T-helper 9 cell (primary cell): ENCODE measurements around the gene PTPRD.
"Not testable (repeated sequence)": the region's sequence is repeated elsewhere in the genome, so short reads cannot be mapped to it uniquely, and the experiment has no call there.

Experiments
- DNase-seq: peaks from one replicate; pipeline ENCODE4 v3.0.0-alpha.2; 2020

PTPRD gene

DNA sequence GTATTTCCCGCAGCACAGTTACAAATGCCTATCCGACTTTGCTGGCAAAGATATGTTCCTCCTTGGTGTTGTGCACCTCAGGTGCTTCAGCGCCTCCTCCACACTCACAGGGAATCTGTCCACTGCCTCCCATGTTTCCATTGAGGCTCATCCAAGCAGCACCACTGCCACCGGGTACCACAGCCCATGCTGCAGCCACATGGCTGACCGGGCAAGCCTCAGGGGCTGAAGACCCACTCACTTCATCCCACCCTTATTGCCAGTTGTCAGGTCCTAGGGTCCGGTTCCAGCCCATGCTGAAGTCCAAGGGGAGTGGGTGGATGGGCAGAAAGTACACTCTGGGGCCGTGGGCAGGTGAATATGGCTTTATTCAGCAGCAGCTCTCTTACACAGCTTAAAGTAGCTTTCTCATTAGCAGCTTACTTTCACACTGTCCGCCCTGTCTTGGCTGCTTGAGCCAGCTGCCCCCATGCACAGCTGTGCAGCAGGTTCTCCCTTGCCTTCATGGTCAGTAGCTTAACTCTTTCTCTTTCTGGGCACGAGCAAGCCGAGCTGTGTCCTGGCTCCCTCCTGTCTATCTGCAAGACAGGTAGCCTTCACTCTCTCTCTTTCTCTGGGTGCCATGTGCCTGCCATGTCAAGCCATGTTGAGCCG is 1052.3 kb downstream of the PTPRD start:
- no peak for DNase-seq

GRCh38 chr9:9558907-9559306 is 1053.9 kb downstream of the PTPRD start:
- DNase-seq: no peak

- DNase-seq: no peak
Measured at GRCh38 chr9:9557804-9558334, 1054.9 kb downstream of the PTPRD start.

DNA sequence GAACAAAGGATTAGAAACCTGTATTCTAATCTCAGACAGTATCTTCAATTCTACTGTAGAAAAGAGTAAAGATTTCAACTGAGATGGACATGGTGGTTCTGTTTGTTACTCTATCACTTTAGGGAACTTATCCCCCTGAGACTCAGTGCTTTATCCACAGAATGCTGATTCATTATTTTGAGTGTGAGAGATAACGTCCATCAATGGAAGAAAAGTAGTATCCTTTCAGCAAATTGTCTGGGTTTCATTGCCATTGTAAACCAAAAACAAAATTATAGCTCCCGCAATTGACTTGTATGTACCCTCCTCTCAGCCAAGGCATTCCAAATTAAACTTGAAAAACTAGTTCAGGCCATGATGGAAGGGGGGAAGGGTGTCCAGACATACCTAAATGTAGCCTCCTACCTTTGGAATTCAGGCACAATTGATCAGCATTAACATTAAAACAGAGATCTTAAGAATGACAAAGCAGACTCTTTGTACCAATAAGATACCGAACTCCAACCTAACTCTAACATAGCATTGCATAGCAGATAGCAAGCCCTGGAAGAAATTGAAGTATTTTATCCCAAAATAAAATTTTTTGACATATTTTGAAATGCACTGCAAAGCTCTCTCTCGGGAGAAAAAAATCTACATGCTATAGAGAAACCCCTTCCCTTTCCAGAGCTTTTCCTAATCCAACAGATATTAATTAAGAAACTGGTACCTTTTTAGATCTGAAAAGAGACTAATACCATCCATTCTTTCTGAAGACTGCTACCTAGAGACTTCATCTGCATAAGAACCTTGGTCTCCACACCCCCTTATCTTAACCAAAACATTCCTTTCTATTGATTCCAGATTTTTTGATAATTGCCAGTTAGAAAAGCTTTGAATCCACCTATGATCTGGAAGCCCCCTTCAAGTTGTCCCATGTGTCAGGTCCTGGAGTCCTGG is 1055.7 kb downstream of the PTPRD start:
- no peak for DNase-seq

- no peak for DNase-seq
Measured at GRCh38 chr9:9552665-9553064, 1060.1 kb downstream of the PTPRD start.

GRCh38 chr9:9538766-9539165 is 1074.0 kb downstream of the PTPRD start:
- DNase-seq: no peak

DNA sequence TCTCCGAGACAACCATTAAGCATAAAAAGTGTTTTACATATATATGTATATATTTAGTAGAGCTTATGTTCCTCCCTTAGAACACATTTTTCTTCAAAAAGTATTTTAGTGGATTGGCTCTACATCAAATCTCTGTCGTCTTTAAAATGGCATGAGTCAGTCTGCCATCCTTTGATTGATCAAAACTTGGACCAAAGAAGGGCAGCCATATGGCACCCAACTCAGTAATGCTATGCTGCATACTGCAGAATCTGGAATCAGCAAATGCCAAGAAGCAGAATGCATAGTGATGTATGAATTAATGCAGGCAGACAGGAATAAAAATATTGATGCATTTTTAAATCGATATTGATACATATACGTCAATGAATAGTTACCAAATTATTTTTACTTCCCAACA is 1074.4 kb downstream of the PTPRD start:
- DNase-seq: no peak

GRCh38 chr9:9536523-9536922 is 1076.3 kb downstream of the PTPRD start:
- no peak for DNase-seq

- no peak for DNase-seq
Measured at GRCh38 chr9:9523476-9524139, 1089.2 kb downstream of the PTPRD start.

GRCh38 chr9:9522406-9522805 is 1090.4 kb downstream of the PTPRD start:
- no peak for DNase-seq

DNA sequence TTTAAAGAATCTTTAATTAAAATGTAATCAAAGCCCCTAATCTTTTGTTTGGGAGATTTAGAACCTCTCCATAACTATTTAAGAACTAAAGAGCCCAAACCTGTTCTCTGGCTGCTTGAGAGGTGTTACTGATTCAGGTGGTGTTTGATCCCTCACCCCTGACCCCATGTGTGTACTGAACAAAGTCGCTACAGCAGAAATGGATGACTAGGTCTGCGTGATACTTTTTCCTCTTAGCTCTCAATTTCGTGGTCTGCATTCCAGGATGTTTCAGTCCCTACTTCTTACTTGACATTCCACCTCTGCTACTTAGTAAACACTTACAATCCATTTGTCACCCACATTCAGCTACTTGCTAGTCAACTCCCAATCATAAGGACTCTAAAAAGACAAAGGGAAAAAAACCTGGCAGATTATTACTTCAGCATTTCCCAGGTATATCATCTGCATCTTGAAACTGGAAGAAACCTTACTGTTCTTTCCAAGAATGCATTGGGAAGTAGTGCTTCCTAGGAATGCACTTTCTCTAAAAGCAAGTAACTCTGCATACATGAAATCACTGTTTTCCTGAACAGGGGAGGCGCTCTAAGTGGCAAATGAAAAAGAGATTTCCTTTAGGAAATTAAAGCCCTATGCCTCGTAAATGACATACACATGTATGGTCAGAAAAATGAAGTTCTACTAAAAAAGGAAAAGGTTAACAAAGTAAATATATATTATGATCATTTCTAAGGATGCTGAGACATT is 1091.6 kb downstream of the PTPRD start:
- DNase-seq: no peak

DNA sequence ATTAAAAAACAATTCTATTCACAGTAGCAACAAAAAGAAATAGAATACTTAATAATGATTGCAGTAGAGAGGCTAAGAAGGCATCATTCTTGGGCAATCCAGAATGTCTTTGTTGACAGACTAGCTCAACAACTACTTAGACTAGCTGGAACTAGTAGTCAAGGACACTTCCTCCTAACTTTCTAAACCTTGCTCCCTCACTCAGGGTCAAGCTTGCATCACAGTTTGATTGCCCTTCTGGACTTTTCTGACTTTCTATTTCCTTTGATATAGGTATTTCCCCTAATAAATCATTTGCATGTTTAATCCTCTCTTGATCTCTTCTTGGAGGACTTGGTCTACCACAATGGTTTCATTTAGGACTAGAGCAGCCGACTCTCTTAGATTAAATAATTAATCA is 1107.9 kb downstream of the PTPRD start:
- DNase-seq: no peak

GRCh38 chr9:9499546-9499945 is 1113.3 kb downstream of the PTPRD start:
- no peak for DNase-seq

GRCh38 chr9:9498846-9499245 is 1114.0 kb downstream of the PTPRD start:
- DNase-seq: no peak

DNA sequence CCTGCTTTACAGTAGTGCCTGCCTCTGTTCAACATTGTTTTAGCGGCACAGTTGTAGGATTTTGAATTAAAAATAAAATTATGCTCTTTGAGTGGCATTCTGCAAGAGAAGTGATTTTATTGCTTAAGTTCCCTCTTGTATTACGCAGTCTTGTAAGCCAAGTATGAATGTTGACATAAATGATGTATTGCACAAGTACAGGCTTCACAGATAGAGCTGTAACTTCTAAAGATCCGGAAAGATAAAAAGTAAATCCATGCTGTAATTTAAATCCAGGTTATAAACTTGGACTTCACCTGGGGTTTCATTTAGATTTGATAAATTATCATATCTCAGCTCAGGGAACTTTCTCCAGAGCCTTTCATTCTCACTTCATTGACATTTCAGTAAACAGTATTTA is 1114.7 kb downstream of the PTPRD start:
- no peak for DNase-seq

DNA sequence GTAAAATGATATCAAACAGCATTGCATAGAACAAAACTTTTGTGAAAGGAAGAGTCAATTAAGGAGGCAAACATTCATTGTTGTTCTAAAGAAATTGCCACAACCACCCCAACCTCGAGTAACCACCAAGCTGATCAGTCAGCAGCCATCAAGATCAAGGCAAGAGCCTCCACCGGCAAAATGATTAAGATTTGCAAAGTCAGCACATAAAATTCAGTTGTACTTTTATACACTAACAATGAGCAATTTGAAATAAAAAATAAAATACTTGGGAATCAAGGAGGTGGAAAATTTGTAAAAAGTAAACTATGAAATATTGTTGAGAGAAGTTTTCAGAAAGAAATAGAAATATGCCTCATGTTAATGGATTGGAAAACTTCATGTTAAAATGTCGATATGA is 1118.5 kb downstream of the PTPRD start:
- DNase-seq: no peak

- no peak for DNase-seq
Measured at GRCh38 chr9:9492506-9492905, 1120.3 kb downstream of the PTPRD start.

DNA sequence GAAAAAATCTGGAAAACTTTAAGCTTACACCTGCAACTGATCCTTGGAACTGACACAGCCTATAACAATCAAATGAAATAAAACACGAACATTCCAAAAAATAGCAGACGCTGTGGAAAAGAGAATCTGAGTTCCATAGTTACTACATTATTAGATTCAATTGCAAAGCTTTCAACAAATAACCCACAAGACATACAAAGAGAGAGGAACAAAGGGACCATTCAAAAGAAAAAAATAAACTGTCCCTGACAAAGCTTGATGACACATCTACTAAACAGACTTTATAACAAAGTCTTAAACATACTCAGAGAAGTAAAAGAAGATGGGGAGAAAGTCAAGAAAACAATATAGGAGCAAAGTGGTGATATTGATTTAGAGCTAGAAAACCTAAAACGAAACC is 1123.6 kb downstream of the PTPRD start:
- no peak for DNase-seq

DNA sequence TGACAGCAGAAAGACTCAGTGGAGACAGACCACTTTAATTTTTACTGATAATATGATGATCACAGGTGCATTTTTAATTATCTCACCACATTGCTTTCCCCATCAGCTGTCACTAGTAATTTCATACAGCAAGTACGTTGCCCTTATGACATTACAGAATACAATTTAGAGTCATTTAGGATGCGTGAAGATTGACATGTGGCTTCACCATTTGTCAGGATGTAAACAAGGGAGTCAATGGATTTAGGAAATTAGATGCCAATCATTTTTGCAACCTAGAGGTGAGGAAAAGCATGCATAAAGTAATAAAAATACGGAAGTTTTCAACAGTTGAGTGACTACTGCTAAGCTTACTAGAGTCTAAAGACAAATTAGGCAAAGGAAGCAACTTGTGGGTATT is 1129.6 kb downstream of the PTPRD start:
- DNase-seq: no peak

- no peak for DNase-seq
Measured at GRCh38 chr9:9478741-9479140, 1134.1 kb downstream of the PTPRD start.

GRCh38 chr9:9469271-9469670 is 1143.5 kb downstream of the PTPRD start:
- DNase-seq: no peak

- DNase-seq: not testable (repeated sequence)
Measured at GRCh38 chr9:9441874-9442273, 1170.9 kb downstream of the PTPRD start.

DNA sequence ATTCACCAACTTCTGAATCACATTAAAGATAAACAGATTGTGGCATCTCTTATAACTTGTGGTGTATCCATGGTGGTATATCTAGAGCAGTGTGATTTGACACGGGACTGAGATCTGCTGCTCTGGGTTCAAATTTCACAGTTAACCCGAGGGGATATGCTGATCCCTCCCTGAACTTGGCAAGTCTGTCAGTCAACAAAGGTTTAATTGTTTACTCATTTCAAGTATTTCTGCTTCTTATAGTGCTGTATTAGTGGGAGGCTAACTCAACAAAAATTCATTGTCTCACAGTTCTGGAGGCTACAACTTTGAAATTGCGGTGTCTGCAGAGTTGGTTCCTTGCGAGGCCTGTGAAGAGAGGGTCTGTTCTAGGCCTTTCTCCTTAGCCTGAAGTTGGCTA is 1175.2 kb downstream of the PTPRD start:
- no peak for DNase-seq
